HepG2 (cell line): Measurements from ENCODE around the gene RBCK1. TPM values are rescaled to one million over a fixed set of nuclear protein-coding genes. Genes with fewer than 3 reads are reported as not detected.
A peak's percentile ranks its signal among the peaks of the same experiment; 100 is the strongest.

Source experiments
- ATAC-seq: fragments of 200-7000 bp; cut with Tn5 transposase; 3 replicates; pipeline ENCODE4 v1.9.1; 2020; ENCODE audit warnings: mild to moderate bottlenecking, moderate library complexity
- BruUV-seq: library from RNA; stranded (reverse); fragments of 400-500 nt; replicated peaks from 2 replicates; lab custom pipeline; 2021; lab: Mats Ljungman, UMichigan
- CTCF ChIA-PET: fragments of 300-600 bp; formaldehyde crosslinking; extraction: SDS; loops from one replicate; lab custom pipeline; 2021; ENCODE audit warnings: low total read pairs, inconsistent platforms, low intra/inter-chr PET ratio; lab: Yijun Ruan, JAX
- POLR2A ChIA-PET: fragments of 350-600 bp; sonication (Branson Sonifier 250); formaldehyde crosslinking; loops from one replicate; lab custom pipeline; 2020; ENCODE audit warnings: antibody characterized with exemption, inconsistent platforms; lab: Yijun Ruan, JAX
- DNase-seq: peaks from one replicate; pipeline ENCODE4 v3.0.0-alpha.2; 2015; ENCODE audit warnings: low spot score
- FAIRE-seq: peaks from 3 replicates; lab custom pipeline; 2011; peaks lifted over from hg19 to GRCh38; lab: Jason Lieb, UNC
- H2AFZ ChIP-seq: one replicate; pipeline ENCODE4 v1.6.1; 2011; ENCODE audit warnings: low read length, inconsistent platforms
- H3K27ac ChIP-seq: fragments of 300-600 bp; 3 replicates; pipeline ENCODE4 v1.8.0; 2011; ENCODE audit warnings: mixed run types, mild to moderate bottlenecking, mixed read lengths, low read length, inconsistent platforms; ENCODE audit not compliant: insufficient read depth; ENCODE audit errors: extremely low read length
- H3K27me3 ChIP-seq, 2 experiments: fragments of 200-600 bp in 1 of 2; 2 replicates in 1 of 2; 3 replicates in 1 of 2; pipeline versions ENCODE4 v1.6.0 to v1.8.0; 2011; ENCODE audit warnings: low read length in 2 of 2, mild to moderate bottlenecking in 2 of 2, moderate library complexity in 2 of 2, inconsistent platforms in 1 of 2; ENCODE audit not compliant: insufficient read depth in 2 of 2, control insufficient read depth in 1 of 2
- H3K36me3 ChIP-seq, 2 experiments: fragments of 200-600 bp in 1 of 2; replicated peaks in 1 of 2; 2 replicates in 1 of 2; 3 replicates in 1 of 2; pipeline versions ENCODE4 v1.5.1 to v1.8.0; 2011; ENCODE audit warnings: low read length in 2 of 2, inconsistent platforms in 1 of 2; ENCODE audit not compliant: insufficient read depth in 2 of 2, control insufficient read depth in 1 of 2
- H3K4me1 ChIP-seq: 2 replicates; pipeline ENCODE4 v1.5.1; 2012; ENCODE audit warnings: low read length, inconsistent platforms; ENCODE audit not compliant: insufficient read depth
- H3K4me2 ChIP-seq: 2 replicates; pipeline ENCODE4 v1.6.0; 2011; ENCODE audit warnings: low read depth, low read length, inconsistent platforms
- H3K4me3 ChIP-seq, 3 experiments: fragments of 200-600 bp in 1 of 3; sonication (generic), shearing (Covaris generic) in 1 of 3; replicated peaks in 1 of 3; 2 replicates each; pipeline ENCODE4 v1.5.1; 2011 to 2016; ENCODE audit warnings: low read length in 3 of 3, inconsistent platforms in 2 of 3, low read depth in 2 of 3, mild to moderate bottlenecking in 2 of 3, control low read depth in 1 of 3, mixed read lengths in 1 of 3; ENCODE audit not compliant: insufficient read depth in 1 of 3
- H3K79me2 ChIP-seq: one replicate; pipeline ENCODE4 v1.6.1; 2011; ENCODE audit warnings: low read length, inconsistent platforms; ENCODE audit not compliant: insufficient read depth
- H3K9ac ChIP-seq: 2 replicates; pipeline ENCODE4 v1.6.0; 2011; ENCODE audit warnings: mild to moderate bottlenecking, low read depth, low read length, inconsistent platforms; ENCODE audit not compliant: insufficient read depth
- H3K9me3 ChIP-seq: 2 replicates; pipeline ENCODE4 v1.5.1; 2012; ENCODE audit warnings: mild to moderate bottlenecking, low read length
- H4K20me1 ChIP-seq: 2 replicates; pipeline ENCODE4 v1.6.0; 2011; ENCODE audit warnings: inconsistent platforms, mild to moderate bottlenecking, low read length, moderate library complexity; ENCODE audit not compliant: insufficient read depth
- AKAP8 ChIP-seq: sonication (generic); formaldehyde crosslinking; IDR thresholded peaks from 2 replicates; pipeline ENCODE4 v1.5.1; 2020; ENCODE audit warnings: mild to moderate bottlenecking, missing genetic modification reagents
- BATF2 ChIP-seq: sonication (generic); formaldehyde crosslinking; IDR thresholded peaks from 2 replicates; pipeline ENCODE4 v1.8.0; 2022; ENCODE audit warnings: mild to moderate bottlenecking, missing genetic modification reagents, moderate library complexity
- CBX5 ChIP-seq: sonication (generic); formaldehyde crosslinking; IDR thresholded peaks from 2 replicates; pipeline ENCODE4 v1.4.0; 2020; ENCODE audit warnings: missing genetic modification reagents, borderline replicate concordance
- MLLT10 ChIP-seq: sonication (generic); formaldehyde crosslinking; IDR thresholded peaks from 2 replicates; pipeline ENCODE4 v1.4.0; 2020; ENCODE audit warnings: missing genetic modification reagents
- NFE2 ChIP-seq: sonication (generic); formaldehyde crosslinking; IDR thresholded peaks from 2 replicates; pipeline ENCODE4 v1.4.0; 2020; ENCODE audit warnings: missing genetic modification reagents
- RBAK ChIP-seq: sonication (generic); formaldehyde crosslinking; IDR thresholded peaks from 2 replicates; pipeline ENCODE4 v1.5.1; 2020; ENCODE audit warnings: mild to moderate bottlenecking, missing genetic modification reagents
- SMAD1 ChIP-seq: sonication (generic); formaldehyde crosslinking; IDR thresholded peaks from 2 replicates; pipeline ENCODE4 v1.4.0; 2020; ENCODE audit warnings: missing genetic modification reagents, low read depth, mild to moderate bottlenecking, borderline replicate concordance
- ZBTB33 ChIP-seq: sonication (generic); formaldehyde crosslinking; IDR thresholded peaks from 2 replicates; pipeline ENCODE4 v1.4.0; 2020; ENCODE audit warnings: missing genetic modification reagents
- ZKSCAN8 ChIP-seq: IDR thresholded peaks from 2 replicates; pipeline ENCODE4 v1.6.1; 2016; ENCODE audit warnings: borderline replicate concordance, missing genetic modification reagents, missing compliant biosample characterization
- ZNF674 ChIP-seq: sonication (generic); formaldehyde crosslinking; IDR thresholded peaks from 2 replicates; pipeline ENCODE4 v1.5.0; 2020; ENCODE audit warnings: low read depth, mild to moderate bottlenecking, missing genetic modification reagents
- ZNF737 ChIP-seq: sonication (generic); formaldehyde crosslinking; IDR thresholded peaks from 2 replicates; pipeline ENCODE4 v1.5.0; 2020; ENCODE audit warnings: missing genetic modification reagents, mild to moderate bottlenecking, borderline replicate concordance
- ZNF879 ChIP-seq: sonication (generic); formaldehyde crosslinking; IDR thresholded peaks from 2 replicates; pipeline ENCODE4 v1.8.1; 2023; ENCODE audit warnings: missing genetic modification reagents
- WGBS: methylation state at CpG from one replicate; pipeline ENCODE4 v1.1.6; 2017; ENCODE audit warnings: low lambda C conversion rate; 5-methylcytosine and 5-hydroxymethylcytosine counted together
- in situ Hi-C: cut with HindIII; loops from 2 replicates; pipeline ENCODE4 v1.10.0; 2017; ENCODE audit warnings: low pct_unique_long_range_greater_than_20kb; ENCODE audit not compliant: extremely low pct_ligation_motif_present
- intact Hi-C: fragments of 100-400 bp; cut with micrococcal nuclease; formaldehyde crosslinking; loops from one replicate; pipeline ENCODE4 v1.10.0; 2022; ENCODE audit not compliant: unreplicated experiment
- polyA plus RNA-seq, 8 experiments: library from polyadenylated mRNA; depleted of rRNA in 3 of 8; stranded (reverse) in 7 of 8; unstranded in 1 of 8; fragments of >200 nt; fragmentation: Illumina TruSeq in 4 of 8; extraction: Trizol in 4 of 8; gene quantifications; 2 replicates each; pipeline versions ENCODE4 v1.2.1 to v1.2.3, GENCODE V29; 2011 to 2016; ENCODE audit warnings: low read depth in 4 of 8, missing spikeins in 1 of 8, mixed read lengths in 1 of 8; ENCODE audit not compliant: insufficient read depth in 1 of 8
- total RNA-seq, 5 experiments: library from RNA; depleted of rRNA; stranded (reverse); fragments of >200 nt; fragmentation: Illumina TruSeq; extraction: Trizol; gene quantifications; 2 replicates each; pipeline ENCODE4 v1.2.3, GENCODE V29; 2016; ENCODE audit warnings: low read depth in 1 of 5
- TF ChIP-seq, protein P1 (sequence below): sonication (generic); formaldehyde crosslinking; IDR thresholded peaks from 2 replicates; pipeline ENCODE4 v1.9.0; 2022; ENCODE audit warnings: low read depth, missing genetic modification reagents
- TF ChIP-seq, protein P2 (sequence below): sonication (generic); formaldehyde crosslinking; IDR thresholded peaks from 2 replicates; pipeline ENCODE4 v1.9.0; 2021; ENCODE audit warnings: missing genetic modification reagents, borderline replicate concordance
- TF ChIP-seq, protein P3 (sequence below): sonication (generic); formaldehyde crosslinking; IDR thresholded peaks from 2 replicates; pipeline ENCODE4 v1.4.0; 2020; ENCODE audit warnings: mild to moderate bottlenecking, missing genetic modification reagents

RBCK1 gene
- total and polyA plus RNA-seq, 2 of the 13 experiments (the other 11 are each of a cell fraction or from before 2014, with no cell fraction given), result 149 to 215 TPM

DNA sequence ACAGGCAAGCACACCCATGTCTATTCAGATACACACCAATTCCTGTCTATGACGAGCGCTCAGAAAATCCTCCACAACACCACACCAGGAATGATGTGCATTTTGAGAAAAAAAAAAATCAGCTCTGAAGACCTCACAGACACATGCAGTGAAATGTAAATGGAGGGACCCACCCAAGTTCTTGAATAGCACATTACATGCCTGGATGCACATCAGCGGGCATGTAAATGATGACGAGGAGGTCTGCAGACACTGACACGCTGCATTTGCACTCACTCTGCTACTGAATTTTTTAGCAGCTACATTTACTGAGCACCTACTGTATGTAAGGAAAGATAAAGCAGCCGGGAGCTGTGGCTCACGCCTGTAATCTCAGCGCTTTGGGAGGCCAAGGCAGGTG is 46.5 kb upstream of the RBCK1 start:
- Histone ChIP-seq H3K4me2 (no peak overlapping the region), H2AFZ (no peak overlapping the region), H3K9ac (no peak overlapping the region), H3K27me3 (no peaks in the 10 kb centered on the region), H4K20me1 (no peaks in the 10 kb centered on the region), H3K79me2 (no peaks in the 10 kb centered on the region), H3K27ac (no peak overlapping the region), H3K4me1 (peaks cover 67% of the 10 kb centered on the region), H3K4me3 (no peak overlapping the region), H3K36me3 (no peaks in the 10 kb centered on the region), H3K9me3 (no peaks in the 10 kb centered on the region)
- no peak for FAIRE-seq
- ChIA-PET POLR2A (interaction anchor here (0.8 to 25.4 kb wide), 13 partner anchors 10 to 285 kb away, joined by 3 to 1587 read pairs (median 10); partner anchors contain the start of genes CSNK2A1, NRSN2, RBCK1 and TBC1D20), CTCF (interaction anchor here (0.9 to 2.1 kb wide), 4 partner anchors 10 to 118 kb away, joined by 4 to 26 read pairs (median 8); partner anchors contain the start of gene TRIB3)
- 99% methylated on average over 8 of the region's 8 CpGs for WGBS
- in situ Hi-C loops (no loop called here), intact Hi-C loops (loop anchor here (5.0 kb wide), 1 partner anchor 286 kb away; no protein-coding TSS in a partner anchor)
- DNase-seq, result no peak
- no peak for ATAC-seq
- no TSS peak for BruUV-seq
- TF ChIP-seq ZBTB33 (CRISPR knock-in tag) (no peak), ZKSCAN8 (0 out of 2 replicates have a peak, but pooled peaks have one; percentile 45), RBAK (CRISPR knock-in tag) (no peak), BATF2 (CRISPR knock-in tag) (no peak), MLLT10 (no peak), ZNF674 (CRISPR knock-in tag) (no peak), ZNF879 (CRISPR knock-in tag) (no peak), AKAP8 (CRISPR knock-in tag) (no peak), SMAD1 (CRISPR knock-in tag) (no peak), CBX5 (CRISPR knock-in tag) (no peak), ZNF737 (CRISPR knock-in tag) (0 out of 2 replicates have a peak, but pooled peaks have one; percentile 34), NFE2 (CRISPR knock-in tag) (no peak)
- TF ChIP-seq, protein P1, sequence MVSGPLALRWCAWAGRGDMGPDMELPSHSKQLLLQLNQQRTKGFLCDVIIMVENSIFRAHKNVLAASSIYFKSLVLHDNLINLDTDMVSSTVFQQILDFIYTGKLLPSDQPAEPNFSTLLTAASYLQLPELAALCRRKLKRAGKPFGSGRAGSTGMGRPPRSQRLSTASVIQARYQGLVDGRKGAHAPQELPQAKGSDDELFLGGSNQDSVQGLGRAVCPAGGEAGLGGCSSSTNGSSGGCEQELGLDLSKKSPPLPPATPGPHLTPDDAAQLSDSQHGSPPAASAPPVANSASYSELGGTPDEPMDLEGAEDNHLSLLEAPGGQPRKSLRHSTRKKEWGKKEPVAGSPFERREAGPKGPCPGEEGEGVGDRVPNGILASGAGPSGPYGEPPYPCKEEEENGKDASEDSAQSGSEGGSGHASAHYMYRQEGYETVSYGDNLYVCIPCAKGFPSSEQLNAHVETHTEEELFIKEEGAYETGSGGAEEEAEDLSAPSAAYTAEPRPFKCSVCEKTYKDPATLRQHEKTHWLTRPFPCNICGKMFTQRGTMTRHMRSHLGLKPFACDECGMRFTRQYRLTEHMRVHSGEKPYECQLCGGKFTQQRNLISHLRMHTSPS, result no peak
- TF ChIP-seq, protein P2, sequence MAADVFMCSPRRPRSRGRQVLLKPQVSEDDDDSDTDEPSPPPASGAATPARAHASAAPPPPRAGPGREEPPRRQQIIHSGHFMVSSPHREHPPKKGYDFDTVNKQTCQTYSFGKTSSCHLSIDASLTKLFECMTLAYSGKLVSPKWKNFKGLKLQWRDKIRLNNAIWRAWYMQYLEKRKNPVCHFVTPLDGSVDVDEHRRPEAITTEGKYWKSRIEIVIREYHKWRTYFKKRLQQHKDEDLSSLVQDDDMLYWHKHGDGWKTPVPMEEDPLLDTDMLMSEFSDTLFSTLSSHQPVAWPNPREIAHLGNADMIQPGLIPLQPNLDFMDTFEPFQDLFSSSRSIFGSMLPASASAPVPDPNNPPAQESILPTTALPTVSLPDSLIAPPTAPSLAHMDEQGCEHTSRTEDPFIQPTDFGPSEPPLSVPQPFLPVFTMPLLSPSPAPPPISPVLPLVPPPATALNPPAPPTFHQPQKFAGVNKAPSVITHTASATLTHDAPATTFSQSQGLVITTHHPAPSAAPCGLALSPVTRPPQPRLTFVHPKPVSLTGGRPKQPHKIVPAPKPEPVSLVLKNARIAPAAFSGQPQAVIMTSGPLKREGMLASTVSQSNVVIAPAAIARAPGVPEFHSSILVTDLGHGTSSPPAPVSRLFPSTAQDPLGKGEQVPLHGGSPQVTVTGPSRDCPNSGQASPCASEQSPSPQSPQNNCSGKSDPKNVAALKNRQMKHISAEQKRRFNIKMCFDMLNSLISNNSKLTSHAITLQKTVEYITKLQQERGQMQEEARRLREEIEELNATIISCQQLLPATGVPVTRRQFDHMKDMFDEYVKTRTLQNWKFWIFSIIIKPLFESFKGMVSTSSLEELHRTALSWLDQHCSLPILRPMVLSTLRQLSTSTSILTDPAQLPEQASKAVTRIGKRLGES, result no peak
- TF ChIP-seq, protein P3, sequence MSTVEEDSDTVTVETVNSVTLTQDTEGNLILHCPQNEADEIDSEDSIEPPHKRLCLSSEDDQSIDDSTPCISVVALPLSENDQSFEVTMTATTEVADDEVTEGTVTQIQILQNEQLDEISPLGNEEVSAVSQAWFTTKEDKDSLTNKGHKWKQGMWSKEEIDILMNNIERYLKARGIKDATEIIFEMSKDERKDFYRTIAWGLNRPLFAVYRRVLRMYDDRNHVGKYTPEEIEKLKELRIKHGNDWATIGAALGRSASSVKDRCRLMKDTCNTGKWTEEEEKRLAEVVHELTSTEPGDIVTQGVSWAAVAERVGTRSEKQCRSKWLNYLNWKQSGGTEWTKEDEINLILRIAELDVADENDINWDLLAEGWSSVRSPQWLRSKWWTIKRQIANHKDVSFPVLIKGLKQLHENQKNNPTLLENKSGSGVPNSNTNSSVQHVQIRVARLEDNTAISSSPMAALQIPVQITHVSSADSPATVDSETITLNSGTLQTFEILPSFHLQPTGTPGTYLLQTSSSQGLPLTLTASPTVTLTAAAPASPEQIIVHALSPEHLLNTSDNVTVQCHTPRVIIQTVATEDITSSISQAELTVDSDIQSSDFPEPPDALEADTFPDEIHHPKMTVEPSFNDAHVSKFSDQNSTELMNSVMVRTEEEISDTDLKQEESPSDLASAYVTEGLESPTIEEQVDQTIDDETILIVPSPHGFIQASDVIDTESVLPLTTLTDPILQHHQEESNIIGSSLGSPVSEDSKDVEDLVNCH (CRISPR knock-in tag), result no peak
